ENCODE results near the gene SNX7.

- TF ChIP-seq RCOR1 (IDR thresholded peaks at IDR 0.05; ENCODE audit: borderline replicate concordance in 1 of 2, low read depth in 2 of 2, low read length in 2 of 2): no peak
- no peak for TF ChIP-seq STAT6 (CRISPR knock-in tag; IDR thresholded peaks at IDR 0.05)
- no peak for TF ChIP-seq POLR2AphosphoS5 (IDR thresholded peaks at IDR 0.05; ENCODE audit: control insufficient read depth, insufficient read depth, low read depth, low read length)
- TF ChIP-seq ATF4 (CRISPR knock-in tag; IDR thresholded peaks at IDR 0.05): no peak
- TF ChIP-seq ZNF511 (CRISPR knock-in tag; IDR thresholded peaks at IDR 0.05): no peak
- no peak for TF ChIP-seq USF1 (CRISPR knock-in tag; IDR thresholded peaks at IDR 0.05)
- no peak for TF ChIP-seq POLR3A (IDR thresholded peaks at IDR 0.05; ENCODE audit: borderline replicate concordance, extremely low read depth, insufficient read depth, insufficient read length)
- TF ChIP-seq REST (IDR thresholded peaks at IDR 0.05; ENCODE audit: borderline replicate concordance): no peak
- no peak for TF ChIP-seq REST (CRISPR knock-in tag; IDR thresholded peaks at IDR 0.05; ENCODE audit: low read depth)
- TF ChIP-seq EHMT2 (IDR thresholded peaks at IDR 0.05): no peak
- TF ChIP-seq SAFB2 (IDR thresholded peaks at IDR 0.05; ENCODE audit: borderline replicate concordance, low read depth, low read length, severe bottlenecking): no peak
- TF ChIP-seq HDAC2 (IDR thresholded peaks at IDR 0.05): no peak
- no peak for TF ChIP-seq CTCF (IDR thresholded peaks at IDR 0.05 in 2 of 3, conservative IDR thresholded peaks at IDR 0.05 in 1 of 3; ENCODE audit: insufficient read depth in 2 of 3, low read depth in 1 of 3, low read length in 3 of 3)
- TF ChIP-seq ZEB2 (IDR thresholded peaks at IDR 0.05): no peak
- no peak for TF ChIP-seq GTF2B (IDR thresholded peaks at IDR 0.05; ENCODE audit: extremely low read depth, insufficient read length)
Measured at GRCh38 chr1:98681812-98682211, 20.3 kb downstream of the SNX7 start.
